A673 (cell line): ENCODE data around the gene SH3RF2.

Experiments used
- CTCF ChIP-seq: fragments of 300-800, 200-600 bp; sonication (generic); conservative IDR thresholded peaks from 2 replicates; pipeline ENCODE4 v1.5.1; 2017; ENCODE audit warnings: low read depth, mild to moderate bottlenecking, antibody characterized with exemption, low read length, moderate library complexity, mixed read lengths
- EZH2 ChIP-seq: fragments of 200-600 bp; sonication (generic); IDR thresholded peaks from 2 replicates; pipeline ENCODE4 v1.6.1; 2017; ENCODE audit warnings: borderline replicate concordance, low read depth, mild to moderate bottlenecking, mixed read lengths, antibody characterized with exemption, low read length; ENCODE audit not compliant: poor library complexity, severe bottlenecking

GRCh38 chr5:145903867-145904266 lies 32.5 kb upstream of the SH3RF2 start:
- TF ChIP-seq CTCF (no peak), EZH2 (no peak)
